ENCODE measurements around the gene ANO4. TPM values are rescaled to one million over a fixed set of nuclear protein-coding genes. Genes with fewer than 3 reads are reported as not detected.

ANO4 gene
- total and polyA plus RNA-seq, 2 donors (not counting 1 experiment from before 2014, with no cell fraction given), result not detected

DNA sequence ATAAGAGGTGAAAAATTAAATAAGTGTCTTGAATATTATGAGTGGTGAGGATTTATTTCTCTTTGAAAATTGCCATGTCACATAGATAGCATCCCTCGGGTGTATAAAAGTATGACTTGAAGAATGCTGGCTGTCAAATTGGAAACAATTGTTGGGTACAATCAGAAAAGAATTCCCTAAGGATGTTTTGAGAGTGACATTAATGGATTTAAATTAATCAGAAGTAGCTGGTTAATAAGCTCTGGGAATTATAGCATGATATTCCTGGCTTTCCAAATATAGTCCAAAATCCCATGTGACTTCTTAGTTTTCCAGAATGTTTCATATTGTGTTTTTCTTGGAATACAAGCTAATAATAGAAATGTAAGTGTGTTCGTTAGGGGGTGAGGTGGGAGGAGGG, 196.5 kb downstream of the ANO4 start:
- Histone ChIP-seq H2AFZ (ENCODE audit: insufficient read depth, low read depth, low read length, poor library complexity, severe bottlenecking) (no peak overlapping the region), H3K27ac (ENCODE audit: low read length in 2 of 2) (no peak overlapping the region), H3K4me1 (ENCODE audit: control insufficient read depth in 2 of 2, insufficient read depth in 2 of 2, low read length in 2 of 2) (no peaks in the 10 kb centered on the region), H3K9ac (ENCODE audit: low read length) (no peak overlapping the region), H3K4me3 (ENCODE audit: control extremely low read depth in 1 of 5, extremely low read depth in 1 of 5, insufficient read depth in 1 of 5, low read depth in 2 of 5, low read length in 4 of 5) (no peak overlapping the region), H3K79me2 (ENCODE audit: control insufficient read depth, insufficient read depth, low read length) (no peaks in the 10 kb centered on the region), H3K27me3 (replicated peaks in 1 of 4; ENCODE audit: control extremely low read depth in 1 of 4, control insufficient read depth in 3 of 4, insufficient read depth in 4 of 4, low read length in 3 of 4) (no peaks in the 10 kb centered on the region), H3K9me3 (ENCODE audit: control extremely low read depth in 1 of 3, control insufficient read depth in 2 of 3, insufficient read depth in 1 of 3, low read length in 2 of 3) (peaks cover 0 to 3% (median 0%) of the 10 kb centered on the region in 3 donors), H3K4me2 (replicated peaks; ENCODE audit: low read depth, low read length, poor library complexity, severe bottlenecking) (no peak overlapping the region), H3K36me3 (replicated peaks in 1 of 2; ENCODE audit: control extremely low read depth in 1 of 2, control insufficient read depth in 1 of 2, extremely low read depth in 1 of 2, insufficient read depth in 2 of 2, low read length in 1 of 2) (no peaks in the 10 kb centered on the region), H4K20me1 (ENCODE audit: control insufficient read depth, insufficient read depth, low read length, poor library complexity, severe bottlenecking) (no peaks in the 10 kb centered on the region)
- ChIA-PET POLR2A (no interaction called here), CTCF (no interaction called here)
- H3K27ac Mint-ChIP-seq, result no peak overlapping the region
- no peak for ATAC-seq (ENCODE audit: low read depth)
- H3K27me3 Mint-ChIP-seq, result peaks cover 6% of the 10 kb centered on the region
- intact Hi-C loops (cut with micrococcal nuclease), result no loop called here
- no peak for DNase-seq
- H3K4me3 Mint-ChIP-seq, result no peak overlapping the region
- TF ChIP-seq CTCF (IDR thresholded peaks at IDR 0.05) (no peak), EZH2 (IDR thresholded peaks at IDR 0.05; ENCODE audit: borderline replicate concordance, insufficient read depth, low read depth, low read length, poor library complexity, severe bottlenecking) (no peak)
- H3K4me1 Mint-ChIP-seq, result no peaks in the 10 kb centered on the region
- H3K9me3 Mint-ChIP-seq (ENCODE audit: insufficient read depth), result peaks cover 2% of the 10 kb centered on the region
- 88% methylated on average over 1 of the region's 2 CpGs for WGBS (ENCODE audit: insufficient coverage)

GRCh38 chr12:100992194-100992593, 197.6 kb downstream of the ANO4 start:
- WGBS (ENCODE audit: insufficient coverage), result 100% methylated on average over 1 of the region's 1 CpG
- H3K36me3 ChIP-seq (replicated peaks in 1 of 2; ENCODE audit: control extremely low read depth in 1 of 2, control insufficient read depth in 1 of 2, extremely low read depth in 1 of 2, insufficient read depth in 2 of 2, low read length in 1 of 2), result no peaks in the 10 kb centered on the region
- H3K27me3 Mint-ChIP-seq, result peaks cover 6% of the 10 kb centered on the region
- DNase-seq (no peak), ATAC-seq (ENCODE audit: low read depth) (no peak)
- no peaks in the 10 kb centered on the region for H3K4me1 ChIP-seq (ENCODE audit: control insufficient read depth in 2 of 2, insufficient read depth in 2 of 2, low read length in 2 of 2)
- H3K9ac ChIP-seq (ENCODE audit: low read length), result no peak overlapping the region
- no peak overlapping the region for H3K4me3 Mint-ChIP-seq
- ChIA-PET POLR2A (no interaction called here), CTCF (no interaction called here)
- no peaks in the 10 kb centered on the region for H3K4me1 Mint-ChIP-seq
- H3K27me3 ChIP-seq (replicated peaks in 1 of 4; ENCODE audit: control extremely low read depth in 1 of 4, control insufficient read depth in 3 of 4, insufficient read depth in 4 of 4, low read length in 3 of 4), result no peaks in the 10 kb centered on the region
- no peak overlapping the region for H3K4me3 ChIP-seq (ENCODE audit: control extremely low read depth in 1 of 5, extremely low read depth in 1 of 5, insufficient read depth in 1 of 5, low read depth in 2 of 5, low read length in 4 of 5)
- no peak for TF ChIP-seq CTCF (IDR thresholded peaks at IDR 0.05)
- no peak for TF ChIP-seq EZH2 (IDR thresholded peaks at IDR 0.05; ENCODE audit: borderline replicate concordance, insufficient read depth, low read depth, low read length, poor library complexity, severe bottlenecking)
- no peak overlapping the region for H2AFZ ChIP-seq (ENCODE audit: insufficient read depth, low read depth, low read length, poor library complexity, severe bottlenecking)
- intact Hi-C loops (cut with micrococcal nuclease), result no loop called here
- no peak overlapping the region for H3K27ac Mint-ChIP-seq
- H3K79me2 ChIP-seq (ENCODE audit: control insufficient read depth, insufficient read depth, low read length), result no peaks in the 10 kb centered on the region
- no peaks in the 10 kb centered on the region for H4K20me1 ChIP-seq (ENCODE audit: control insufficient read depth, insufficient read depth, low read length, poor library complexity, severe bottlenecking)
- H3K9me3 ChIP-seq (ENCODE audit: control extremely low read depth in 1 of 3, control insufficient read depth in 2 of 3, insufficient read depth in 1 of 3, low read length in 2 of 3), result no peaks in the 10 kb centered on the region
- no peak overlapping the region for H3K27ac ChIP-seq (ENCODE audit: low read length in 2 of 2)
- peaks cover 2% of the 10 kb centered on the region for H3K9me3 Mint-ChIP-seq (ENCODE audit: insufficient read depth)
- H3K4me2 ChIP-seq (replicated peaks; ENCODE audit: low read depth, low read length, poor library complexity, severe bottlenecking), result no peak overlapping the region

Measured in B cell (primary cell).